ENCODE results near the gene TTC27. TPM values are rescaled to one million over a fixed set of nuclear protein-coding genes. Genes with fewer than 3 reads are reported as not detected.
"Not testable (repeated sequence)": the region's sequence is repeated elsewhere in the genome, so short reads cannot be mapped to it uniquely, and the experiment has no call there.

Gene TTC27
- polyA plus RNA-seq, 1 donor from 2014 or later = 11.1 TPM

DNA sequence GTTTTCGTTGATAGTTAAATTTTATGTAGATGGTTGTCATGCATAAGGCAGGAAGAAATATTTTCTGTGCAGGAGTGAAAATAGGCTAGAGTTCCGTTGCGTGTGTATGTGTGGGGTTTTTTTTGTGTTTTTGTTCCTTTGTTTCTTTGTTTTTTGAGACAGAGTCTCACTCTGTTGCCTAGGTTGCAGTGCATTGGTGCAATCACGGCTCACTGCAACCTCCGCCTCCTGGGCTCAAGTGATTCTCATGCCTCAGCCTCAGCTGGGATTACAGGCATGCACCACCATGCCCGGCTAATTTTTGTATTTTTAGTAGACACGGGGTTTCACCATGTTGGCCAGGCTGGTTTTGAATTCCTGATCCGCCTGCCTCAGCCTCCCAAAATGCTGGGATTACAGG lies 103.1 kb downstream of the TTC27 start:
- H4K20me1 ChIP-seq (ENCODE audit: insufficient read depth); H3K9ac ChIP-seq (ENCODE audit: low read length); H2AFZ ChIP-seq (ENCODE audit: low read depth, low read length); H3K4me2 ChIP-seq (ENCODE audit: low read length); H3K4me3 ChIP-seq (ENCODE audit: low read length); H3F3A ChIP-seq (ENCODE audit: insufficient read depth, low read length, poor library complexity, severe bottlenecking); H3K27ac ChIP-seq (ENCODE audit: low read length); H3K9me2 ChIP-seq (ENCODE audit: insufficient read depth, low read length); H3K36me3 ChIP-seq (ENCODE audit: insufficient read depth, low read length); H3K9me3 ChIP-seq (ENCODE audit: low read length); H3K27me3 ChIP-seq (ENCODE audit: insufficient read depth, low read depth, low read length); H3K79me2 ChIP-seq (replicated peaks; ENCODE audit: insufficient read depth, low read length): not testable (repeated sequence)

DNA sequence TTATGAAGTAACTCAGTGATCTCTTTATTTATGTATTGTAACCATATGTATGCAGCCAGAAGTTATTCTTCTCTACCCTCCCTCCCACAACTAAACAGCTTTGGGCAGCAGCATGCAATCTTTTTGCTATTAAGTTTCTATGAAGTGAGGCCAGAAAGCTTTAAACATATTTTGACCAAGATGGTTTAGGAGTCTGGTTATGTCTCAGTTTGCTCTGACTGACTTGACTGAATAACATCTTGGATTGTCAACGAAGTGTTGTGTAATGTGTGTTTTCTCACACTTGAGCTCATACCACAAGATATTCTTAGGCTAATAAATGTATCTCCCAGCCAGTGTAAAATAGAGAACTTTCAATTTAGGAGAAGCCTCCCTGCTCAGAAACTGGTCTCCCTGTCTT lies 104.3 kb downstream of the TTC27 start:
- TF ChIP-seq, protein P1, sequence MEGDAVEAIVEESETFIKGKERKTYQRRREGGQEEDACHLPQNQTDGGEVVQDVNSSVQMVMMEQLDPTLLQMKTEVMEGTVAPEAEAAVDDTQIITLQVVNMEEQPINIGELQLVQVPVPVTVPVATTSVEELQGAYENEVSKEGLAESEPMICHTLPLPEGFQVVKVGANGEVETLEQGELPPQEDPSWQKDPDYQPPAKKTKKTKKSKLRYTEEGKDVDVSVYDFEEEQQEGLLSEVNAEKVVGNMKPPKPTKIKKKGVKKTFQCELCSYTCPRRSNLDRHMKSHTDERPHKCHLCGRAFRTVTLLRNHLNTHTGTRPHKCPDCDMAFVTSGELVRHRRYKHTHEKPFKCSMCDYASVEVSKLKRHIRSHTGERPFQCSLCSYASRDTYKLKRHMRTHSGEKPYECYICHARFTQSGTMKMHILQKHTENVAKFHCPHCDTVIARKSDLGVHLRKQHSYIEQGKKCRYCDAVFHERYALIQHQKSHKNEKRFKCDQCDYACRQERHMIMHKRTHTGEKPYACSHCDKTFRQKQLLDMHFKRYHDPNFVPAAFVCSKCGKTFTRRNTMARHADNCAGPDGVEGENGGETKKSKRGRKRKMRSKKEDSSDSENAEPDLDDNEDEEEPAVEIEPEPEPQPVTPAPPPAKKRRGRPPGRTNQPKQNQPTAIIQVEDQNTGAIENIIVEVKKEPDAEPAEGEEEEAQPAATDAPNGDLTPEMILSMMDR (IDR thresholded peaks at IDR 0.05; ENCODE audit: poor library complexity, severe bottlenecking) = no peak
- TF ChIP-seq MXI1 (conservative IDR thresholded peaks at IDR 0.05; ENCODE audit: poor library complexity, severe bottlenecking) (no peak), RAD21 (conservative IDR thresholded peaks at IDR 0.05) (no peak), TAF1 (IDR thresholded peaks at IDR 0.05; ENCODE audit: low read depth) (no peak), SMC3 (conservative IDR thresholded peaks at IDR 0.05; ENCODE audit: poor library complexity) (no peak)
- Histone ChIP-seq H3K9me2 (ENCODE audit: insufficient read depth, low read length) (no peaks in the 10 kb centered on the region), H3K36me3 (ENCODE audit: insufficient read depth, low read length) (no peaks in the 10 kb centered on the region), H3F3A (ENCODE audit: insufficient read depth, low read length, poor library complexity, severe bottlenecking) (no peaks in the 10 kb centered on the region), H3K27ac (ENCODE audit: low read length) (no peak overlapping the region), H3K4me3 (ENCODE audit: low read length) (no peak overlapping the region), H3K27me3 (ENCODE audit: insufficient read depth, low read depth, low read length) (no peaks in the 10 kb centered on the region), H3K79me2 (replicated peaks; ENCODE audit: insufficient read depth, low read length) (no peaks in the 10 kb centered on the region), H2AFZ (ENCODE audit: low read depth, low read length) (no peak overlapping the region), H3K4me2 (ENCODE audit: low read length) (no peak overlapping the region), H3K9me3 (ENCODE audit: low read length) (no peaks in the 10 kb centered on the region), H4K20me1 (ENCODE audit: insufficient read depth) (no peaks in the 10 kb centered on the region), H3K9ac (ENCODE audit: low read length) (no peak overlapping the region)

- Histone ChIP-seq H3K79me2 (replicated peaks; ENCODE audit: insufficient read depth, low read length) (no peaks in the 10 kb centered on the region), H3K4me2 (ENCODE audit: low read length) (no peak overlapping the region), H3K4me3 (ENCODE audit: low read length) (no peak overlapping the region), H4K20me1 (ENCODE audit: insufficient read depth) (no peaks in the 10 kb centered on the region), H3K9me2 (ENCODE audit: insufficient read depth, low read length) (no peaks in the 10 kb centered on the region), H3K27ac (ENCODE audit: low read length) (no peak overlapping the region), H3F3A (ENCODE audit: insufficient read depth, low read length, poor library complexity, severe bottlenecking) (no peaks in the 10 kb centered on the region), H3K9me3 (ENCODE audit: low read length) (no peaks in the 10 kb centered on the region), H3K27me3 (ENCODE audit: insufficient read depth, low read depth, low read length) (no peaks in the 10 kb centered on the region), H3K36me3 (ENCODE audit: insufficient read depth, low read length) (no peaks in the 10 kb centered on the region), H2AFZ (ENCODE audit: low read depth, low read length) (no peak overlapping the region), H3K9ac (ENCODE audit: low read length) (no peak overlapping the region)
- TF ChIP-seq SMC3 (conservative IDR thresholded peaks at IDR 0.05; ENCODE audit: poor library complexity) (no peak), TAF1 (IDR thresholded peaks at IDR 0.05; ENCODE audit: low read depth) (no peak), MXI1 (conservative IDR thresholded peaks at IDR 0.05; ENCODE audit: poor library complexity, severe bottlenecking) (no peak), REST (IDR thresholded peaks at IDR 0.05; ENCODE audit: borderline replicate concordance) (no peak), POLR2AphosphoS5 (IDR thresholded peaks at IDR 0.05) (no peak), RAD21 (conservative IDR thresholded peaks at IDR 0.05) (no peak), EZH2 (IDR thresholded peaks at IDR 0.05; ENCODE audit: borderline replicate concordance, insufficient read depth, low read length, poor library complexity, severe bottlenecking) (no peak), EP300 (conservative IDR thresholded peaks at IDR 0.05; ENCODE audit: poor library complexity, severe bottlenecking) (no peak)
- TF ChIP-seq, protein P1 (IDR thresholded peaks at IDR 0.05; ENCODE audit: poor library complexity, severe bottlenecking) = no peak
Observed at GRCh38 chr2:32732912-32733472, 105.1 kb downstream of the TTC27 start.

Measured in neural cell (in vitro differentiated cells).